Natural killer cell (primary cell): ENCODE results near the gene RBP5. TPM values are rescaled to one million over a fixed set of nuclear protein-coding genes. Genes with fewer than 3 reads are reported as not detected.

Experiments used
- ATAC-seq, 3 donors: fragments of 150-1000 bp in 2 of 3; fragments of 200-7000 bp in 1 of 3; cut with Tn5 transposase; 1 replicate in 1 of 3; 2 replicates in 2 of 3; pipeline ENCODE4 v1.10.0; 2021; ENCODE audit warnings: mild to moderate bottlenecking in 2 of 3, moderate library complexity in 2 of 3
- DNase-seq, 2 donors: peaks; one replicate each; pipeline versions ENCODE4 v3.0.0 to v3.0.0-alpha.2; 2013 to 2021; ENCODE audit warnings: mixed read lengths in 1 of 2
- H3K27ac ChIP-seq: one replicate; pipeline ENCODE4 v1.5.1; 2013; ENCODE audit warnings: mild to moderate bottlenecking, low read length
- H3K27me3 ChIP-seq: one replicate; pipeline ENCODE4 v1.6.1; 2013; ENCODE audit warnings: low read length; ENCODE audit not compliant: control insufficient read depth, insufficient read depth
- H3K36me3 ChIP-seq: one replicate; pipeline ENCODE4 v1.6.1; 2013; ENCODE audit warnings: low read length; ENCODE audit not compliant: control insufficient read depth, insufficient read depth
- H3K4me1 ChIP-seq: one replicate; pipeline ENCODE4 v1.6.1; 2013; ENCODE audit warnings: low read length; ENCODE audit not compliant: control insufficient read depth, insufficient read depth
- H3K4me3 ChIP-seq: one replicate; pipeline ENCODE4 v1.5.1; 2013; ENCODE audit warnings: low read length
- H3K9me3 ChIP-seq: one replicate; pipeline ENCODE4 v1.6.1; 2013; ENCODE audit warnings: low read length; ENCODE audit not compliant: control insufficient read depth, insufficient read depth
- H3K27ac Mint-ChIP-seq, 2 donors: one replicate each; pipeline ENCODE4 v1.8.0; 2022; ENCODE audit warnings: mild to moderate bottlenecking in 2 of 2, mixed read lengths in 2 of 2, moderate library complexity in 1 of 2
- H3K27me3 Mint-ChIP-seq, 2 donors: one replicate each; pipeline ENCODE4 v1.8.0; 2022; ENCODE audit warnings: low read depth in 2 of 2, mixed read lengths in 2 of 2
- H3K36me3 Mint-ChIP-seq: one replicate; pipeline ENCODE4 v1.8.0; 2022; ENCODE audit warnings: mixed read lengths
- H3K4me1 Mint-ChIP-seq, 2 donors: one replicate each; pipeline ENCODE4 v1.8.0; 2022; ENCODE audit warnings: mixed read lengths in 2 of 2
- H3K4me3 Mint-ChIP-seq: one replicate; pipeline ENCODE4 v1.8.0; 2022; ENCODE audit warnings: mild to moderate bottlenecking, moderate library complexity, mixed read lengths
- H3K9me3 Mint-ChIP-seq, 2 donors: one replicate each; pipeline ENCODE4 v1.8.0; 2022; ENCODE audit warnings: mixed read lengths in 2 of 2
- CTCF ChIP-seq: fragments of 200-600 bp; IDR thresholded peaks from one replicate; pipeline ENCODE4 v1.8.0; 2022; ENCODE audit warnings: antibody characterized with exemption
- WGBS: methylation state at CpG from one replicate; pipeline ENCODE4 v1.1.7; 2013; ENCODE audit warnings: missing lambda C conversion rate; ENCODE audit not compliant: insufficient coverage; 5-methylcytosine and 5-hydroxymethylcytosine counted together
- intact Hi-C: fragments of 100-400 bp; cut with micrococcal nuclease; formaldehyde crosslinking; loops from one replicate; pipeline ENCODE4 v1.14.2; 2022
- total RNA-seq, 4 donors: library from RNA; stranded (reverse); fragments of 120-200 nt in 1 of 4; gene quantifications; one replicate each; pipeline versions ENCODE4 v1.2.3 to v1.2.4, GENCODE V29; 2013 to 2022

RBP5 gene
- total RNA-seq, 3 donors from 2014 or later (not counting 1 experiment from before 2014, with no cell fraction given), result not detected

GRCh38 chr12:7116916-7117315 is 11.8 kb downstream of the RBP5 start:
- Mint-ChIP-seq H3K36me3 (no peaks in the 10 kb centered on the region), H3K27me3 (no peaks in the 10 kb centered on the region), H3K4me3 (no peak overlapping the region), H3K4me1 (peaks cover 5 to 6% of the 10 kb centered on the region in 2 donors), H3K27ac (no peak overlapping the region), H3K9me3 (no peaks in the 10 kb centered on the region)
- no peaks in the 10 kb centered on the region for H3K9me3 ChIP-seq
- peaks cover 21% of the 10 kb centered on the region for H3K36me3 ChIP-seq
- H3K4me3 ChIP-seq, result no peak overlapping the region
- intact Hi-C loops, result no loop called here
- DNase-seq (no peak), ATAC-seq (no peak)
- no peak overlapping the region for H3K27ac ChIP-seq
- 96% methylated on average over 9 of the region's 9 CpGs for WGBS
- no peaks in the 10 kb centered on the region for H3K27me3 ChIP-seq
- no peak for TF ChIP-seq CTCF
- peaks cover 6% of the 10 kb centered on the region for H3K4me1 ChIP-seq

- WGBS, result 92% methylated on average over 3 of the region's 3 CpGs
- no peak for TF ChIP-seq CTCF
- DNase-seq, result no peak
- no peak overlapping the region for H3K27ac ChIP-seq
- Mint-ChIP-seq H3K27me3 (no peaks in the 10 kb centered on the region), H3K9me3 (no peaks in the 10 kb centered on the region), H3K36me3 (no peaks in the 10 kb centered on the region), H3K4me3 (no peak overlapping the region), H3K27ac (no peak overlapping the region), H3K4me1 (peaks cover 5 to 6% of the 10 kb centered on the region in 2 donors)
- H3K36me3 ChIP-seq, result peaks cover 21% of the 10 kb centered on the region
- ATAC-seq, result no peak
- H3K9me3 ChIP-seq, result no peaks in the 10 kb centered on the region
- peaks cover 6% of the 10 kb centered on the region for H3K4me1 ChIP-seq
- intact Hi-C loops, result no loop called here
- no peaks in the 10 kb centered on the region for H3K27me3 ChIP-seq
- no peak overlapping the region for H3K4me3 ChIP-seq
Observed at GRCh38 chr12:7116196-7116595, 12.5 kb downstream of the RBP5 start.

- no peak overlapping the region for H3K27ac Mint-ChIP-seq
- TF ChIP-seq CTCF, result no peak
- no peak overlapping the region for H3K4me3 Mint-ChIP-seq
Observed at GRCh38 chr12:7114851-7115250, 13.8 kb downstream of the RBP5 start.

GRCh38 chr12:7114008-7114407 is 14.7 kb downstream of the RBP5 start:
- intact Hi-C loops, result no loop called here
- Histone ChIP-seq H3K4me3 (no peak overlapping the region), H3K36me3 (peaks cover 21% of the 10 kb centered on the region), H3K4me1 (peaks cover 14% of the 10 kb centered on the region), H3K27ac (no peak overlapping the region), H3K9me3 (no peaks in the 10 kb centered on the region), H3K27me3 (no peaks in the 10 kb centered on the region)
- peaks cover 12 to 13% of the 10 kb centered on the region in 2 donors for H3K4me1 Mint-ChIP-seq
- H3K27ac Mint-ChIP-seq, result no peak overlapping the region
- DNase-seq, result no peak
- ATAC-seq, result no peak
- WGBS, result 96% methylated on average over 11 of the region's 11 CpGs
- H3K9me3 Mint-ChIP-seq, result no peaks in the 10 kb centered on the region
- no peak for TF ChIP-seq CTCF
- H3K36me3 Mint-ChIP-seq, result no peaks in the 10 kb centered on the region
- H3K4me3 Mint-ChIP-seq, result no peak overlapping the region
- no peaks in the 10 kb centered on the region for H3K27me3 Mint-ChIP-seq

More at GRCh38 chr12:7114851-7115250, 13.8 kb downstream of the RBP5 start:
- no peak overlapping the region for H3K4me3 ChIP-seq
- 94% methylated on average over 6 of the region's 6 CpGs for WGBS
- ATAC-seq (no peak), DNase-seq (no peak)
- peaks cover 21% of the 10 kb centered on the region for H3K36me3 ChIP-seq
- Mint-ChIP-seq H3K4me1 (peaks cover 5 to 6% of the 10 kb centered on the region in 2 donors), H3K9me3 (no peaks in the 10 kb centered on the region), H3K36me3 (no peaks in the 10 kb centered on the region), H3K27me3 (no peaks in the 10 kb centered on the region)
- H3K4me1 ChIP-seq, result peaks cover 6% of the 10 kb centered on the region
- H3K27me3 ChIP-seq, result no peaks in the 10 kb centered on the region
- intact Hi-C loops, result no loop called here
- H3K27ac ChIP-seq, result no peak overlapping the region
- H3K9me3 ChIP-seq, result no peaks in the 10 kb centered on the region
